ENCODE data around the gene GRAP. TPM values are rescaled to one million over a fixed set of nuclear protein-coding genes. Genes with fewer than 3 reads are reported as not detected.

GRAP gene
- total RNA-seq, 4 donors from 2014 or later, result 2.4 to 8.1 (median 4.8) TPM

GRCh38 chr17:19003543-19004420, 43.0 kb downstream of the GRAP start:
- TF ChIP-seq CTCF (IDR thresholded peaks at IDR 0.05; ENCODE audit: low read depth), result no peak

- no peak for TF ChIP-seq CTCF (IDR thresholded peaks at IDR 0.05; ENCODE audit: low read depth)
These were observed 43.8 kb downstream of the GRAP start for GRCh38 chr17:19002805-19003542.

GRCh38 chr17:19001907-19002590, 44.7 kb downstream of the GRAP start:
- no peak for TF ChIP-seq CTCF (IDR thresholded peaks at IDR 0.05; ENCODE audit: low read depth)

- TF ChIP-seq CTCF (IDR thresholded peaks at IDR 0.05; ENCODE audit: low read depth), result no peak
These were observed 46.0 kb downstream of the GRAP start for GRCh38 chr17:19000531-19001325.

- TF ChIP-seq CTCF (IDR thresholded peaks at IDR 0.05; ENCODE audit: low read depth), result no peak
These were observed 46.8 kb downstream of the GRAP start for GRCh38 chr17:18999911-19000310.

GRCh38 chr17:18999394-18999793, 47.4 kb downstream of the GRAP start:
- TF ChIP-seq CTCF (IDR thresholded peaks at IDR 0.05; ENCODE audit: low read depth), result no peak
